Activated naive CD4-positive, alpha-beta T cell (primary cell): ENCODE measurements around the gene FMN1.
"Not testable (repeated sequence)": the region's sequence is repeated elsewhere in the genome, so short reads cannot be mapped to it uniquely, and the experiment has no call there.

Experiments
- DNase-seq, 4 experiments: peaks; one replicate each; lab custom pipeline; 2025; lab: John Stamatoyannopoulos, UW

The FMN1 gene

GRCh38 chr15:33089878-33090757, 104.4 kb downstream of the FMN1 start:
- DNase-seq, result no peak

GRCh38 chr15:33089165-33089877, 105.2 kb downstream of the FMN1 start:
- DNase-seq, result no peak

GRCh38 chr15:33086500-33087121, 107.9 kb downstream of the FMN1 start:
- no peak for DNase-seq

- no peak for DNase-seq
These were observed 109.9 kb downstream of the FMN1 start for GRCh38 chr15:33084661-33085060.

- DNase-seq, result no peak
These were observed 111.1 kb downstream of the FMN1 start for GRCh38 chr15:33083232-33084081.

GRCh38 chr15:33080006-33080405, 114.5 kb downstream of the FMN1 start:
- no peak for DNase-seq

- DNase-seq, result no peak
These were observed 115.9 kb downstream of the FMN1 start for GRCh38 chr15:33078607-33079006.

- no peak for DNase-seq
These were observed 117.6 kb downstream of the FMN1 start for GRCh38 chr15:33076937-33077336.

GRCh38 chr15:33074942-33075341, 119.6 kb downstream of the FMN1 start:
- DNase-seq, result no peak

GRCh38 chr15:33074212-33074611, 120.3 kb downstream of the FMN1 start:
- DNase-seq, result no peak

GRCh38 chr15:33071451-33071850, 123.1 kb downstream of the FMN1 start:
- no peak for DNase-seq

GRCh38 chr15:33069903-33070302, 124.6 kb downstream of the FMN1 start:
- not testable (repeated sequence) for DNase-seq

- no peak for DNase-seq
These were observed 125.4 kb downstream of the FMN1 start for GRCh38 chr15:33069161-33069560.

- DNase-seq, result no peak
These were observed 126.0 kb downstream of the FMN1 start for GRCh38 chr15:33068511-33068990.

GRCh38 chr15:33068007-33068481, 126.5 kb downstream of the FMN1 start:
- no peak for DNase-seq

- DNase-seq, result no peak
These were observed 127.1 kb downstream of the FMN1 start for GRCh38 chr15:33067456-33067855.

- no peak for DNase-seq
These were observed 127.9 kb downstream of the FMN1 start for GRCh38 chr15:33066584-33066983.

- no peak for DNase-seq
These were observed 129.6 kb downstream of the FMN1 start for GRCh38 chr15:33064878-33065277.

GRCh38 chr15:33059184-33059583, 135.3 kb downstream of the FMN1 start:
- no peak for DNase-seq

- DNase-seq, result no peak
These were observed 136.7 kb downstream of the FMN1 start for GRCh38 chr15:33057845-33058244.

GRCh38 chr15:33055962-33056361, 138.6 kb downstream of the FMN1 start:
- no peak for DNase-seq

- DNase-seq, result no peak
These were observed 143.0 kb downstream of the FMN1 start for GRCh38 chr15:33051528-33051927.
